HepG2 (cell line): ENCODE results near the gene NDUFAF3. TPM values are rescaled to one million over a fixed set of nuclear protein-coding genes. Genes with fewer than 3 reads are reported as not detected.

Experiments
- ARNTL ChIP-seq: sonication (generic); formaldehyde crosslinking; IDR thresholded peaks from 2 replicates; pipeline ENCODE4 v1.4.0; 2020; ENCODE audit warnings: mild to moderate bottlenecking, missing genetic modification reagents
- CBX1 ChIP-seq: IDR thresholded peaks from one replicate; pipeline ENCODE4 v1.6.1; 2016; ENCODE audit warnings: antibody characterized with exemption, low read depth
- GLI4 ChIP-seq: sonication (generic); formaldehyde crosslinking; IDR thresholded peaks from 2 replicates; pipeline ENCODE4 v1.5.1; 2020; ENCODE audit warnings: missing genetic modification reagents, mild to moderate bottlenecking, moderate library complexity, borderline replicate concordance
- MEIS1 ChIP-seq: sonication (generic); formaldehyde crosslinking; IDR thresholded peaks from 2 replicates; pipeline ENCODE4 v1.9.0; 2021; ENCODE audit warnings: mild to moderate bottlenecking, missing genetic modification reagents, moderate library complexity, borderline replicate concordance
- NFRKB ChIP-seq: fragments of 450-650 bp; IDR thresholded peaks from 2 replicates; pipeline ENCODE4 v1.6.1; 2017
- SAFB2 ChIP-seq: sonication (generic); formaldehyde crosslinking; IDR thresholded peaks from 2 replicates; pipeline ENCODE4 v1.5.1; 2020; ENCODE audit warnings: missing genetic modification reagents, low read depth, mild to moderate bottlenecking, borderline replicate concordance
- TSC22D2 ChIP-seq: sonication (generic); formaldehyde crosslinking; IDR thresholded peaks from 2 replicates; pipeline ENCODE4 v1.5.1; 2020; ENCODE audit warnings: missing genetic modification reagents, mild to moderate bottlenecking, borderline replicate concordance
- ZNF143 ChIP-seq: sonication (generic); formaldehyde crosslinking; IDR thresholded peaks from 2 replicates; pipeline ENCODE4 v1.4.0; 2020; ENCODE audit warnings: missing genetic modification reagents
- ZNF224 ChIP-seq: sonication (generic); formaldehyde crosslinking; IDR thresholded peaks from 2 replicates; pipeline ENCODE4 v1.5.0; 2020; ENCODE audit warnings: mild to moderate bottlenecking, missing genetic modification reagents
- ZNF230 ChIP-seq: sonication (generic); formaldehyde crosslinking; IDR thresholded peaks from 2 replicates; pipeline ENCODE4 v1.4.0; 2020; ENCODE audit warnings: mild to moderate bottlenecking, missing genetic modification reagents
- ZNF564 ChIP-seq: sonication (generic); formaldehyde crosslinking; IDR thresholded peaks from 2 replicates; pipeline ENCODE4 v1.8.1; 2023; ENCODE audit warnings: mild to moderate bottlenecking, missing genetic modification reagents
- ZNF607 ChIP-seq: sonication (generic); formaldehyde crosslinking; IDR thresholded peaks from 2 replicates; pipeline ENCODE4 v1.5.1; 2020; ENCODE audit warnings: missing genetic modification reagents, mild to moderate bottlenecking, borderline replicate concordance
- ZNF644 ChIP-seq: IDR thresholded peaks from 2 replicates; pipeline ENCODE4 v1.6.1; 2016; ENCODE audit warnings: low read depth
- ZNF713 ChIP-seq: sonication (generic); formaldehyde crosslinking; IDR thresholded peaks from 2 replicates; pipeline ENCODE4 v1.4.0; 2020; ENCODE audit warnings: mild to moderate bottlenecking, missing genetic modification reagents
- polyA plus RNA-seq, 8 experiments: library from polyadenylated mRNA; depleted of rRNA in 3 of 8; stranded (reverse) in 7 of 8; unstranded in 1 of 8; fragments of >200 nt; fragmentation: Illumina TruSeq in 4 of 8; extraction: Trizol in 4 of 8; gene quantifications; 2 replicates each; pipeline versions ENCODE4 v1.2.1 to v1.2.3, GENCODE V29; 2011 to 2016; ENCODE audit warnings: low read depth in 4 of 8, missing spikeins in 1 of 8, mixed read lengths in 1 of 8; ENCODE audit not compliant: insufficient read depth in 1 of 8
- total RNA-seq, 5 experiments: library from RNA; depleted of rRNA; stranded (reverse); fragments of >200 nt; fragmentation: Illumina TruSeq; extraction: Trizol; gene quantifications; 2 replicates each; pipeline ENCODE4 v1.2.3, GENCODE V29; 2016; ENCODE audit warnings: low read depth in 1 of 5
- TF ChIP-seq, protein P1 (sequence below), 2 experiments: fragments of 450-650 bp in 1 of 2; sonication (generic) in 1 of 2; formaldehyde crosslinking in 1 of 2; IDR thresholded peaks; 2 replicates each; pipeline versions ENCODE4 v1.6.1 to v1.8.0; 2016 to 2022; ENCODE audit warnings: antibody characterized with exemption in 1 of 2, mild to moderate bottlenecking in 1 of 2, missing genetic modification reagents in 1 of 2
- TF ChIP-seq, protein P2 (sequence below): sonication (generic); formaldehyde crosslinking; IDR thresholded peaks from 2 replicates; pipeline ENCODE4 v1.4.0; 2020; ENCODE audit warnings: mild to moderate bottlenecking, missing genetic modification reagents, borderline replicate concordance

Gene NDUFAF3
- total and polyA plus RNA-seq, 2 of the 13 experiments (the other 11 are each of a cell fraction or from before 2014, with no cell fraction given), result 39.0 to 50.0 TPM

DNA sequence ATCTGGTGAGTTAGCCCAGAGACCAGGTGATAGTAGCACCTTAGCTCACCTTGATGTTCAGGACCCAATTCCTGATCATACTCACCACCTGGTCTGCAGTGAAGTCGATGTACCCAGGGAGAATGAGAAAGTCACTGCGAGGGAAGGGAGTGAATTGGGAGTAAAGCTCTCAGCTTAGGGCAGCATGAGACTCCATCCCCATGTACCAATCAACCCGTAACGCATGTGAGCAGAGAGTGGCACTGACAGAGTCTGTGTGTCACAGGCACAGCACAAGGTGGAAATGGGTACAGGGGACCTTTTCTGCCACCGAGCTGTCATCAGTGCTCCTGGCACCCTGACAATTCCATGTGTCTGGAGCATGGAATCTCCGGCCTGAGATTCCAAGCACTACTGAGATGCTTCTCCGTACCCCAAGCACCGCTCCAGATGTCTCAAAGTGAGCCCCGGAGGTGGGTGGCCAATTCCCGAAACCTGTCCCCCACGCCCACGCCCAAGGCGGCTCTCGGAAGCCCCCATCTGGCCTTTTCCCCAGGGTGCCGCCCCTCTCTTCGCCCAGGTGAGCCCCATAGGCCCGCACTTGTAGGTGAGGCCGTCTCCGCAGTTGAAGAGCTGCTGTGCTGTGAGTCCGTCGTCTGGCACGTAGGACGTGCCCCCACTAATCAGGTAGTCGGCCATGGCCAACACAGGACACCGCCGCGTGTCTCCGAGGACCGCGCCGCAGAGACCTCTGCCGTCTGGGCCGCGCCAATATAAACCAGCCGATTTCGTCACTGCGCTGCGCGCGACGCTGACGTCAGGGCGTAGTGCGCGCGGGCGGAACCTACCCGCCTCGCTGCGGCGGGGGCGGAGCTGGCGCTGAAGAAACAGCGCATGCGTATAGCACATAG lies 7.0 kb downstream of the NDUFAF3 start, which contains the start of gene IMPDH2 (continued):
- peak; percentile 64; the same call in 1 of the 2 replicates for TF ChIP-seq GLI4 (CRISPR knock-in tag)
- peak; percentile 48; the same call in 1 of the 2 replicates for TF ChIP-seq ARNTL (CRISPR knock-in tag)
- no peak for TF ChIP-seq ZNF644 (CRISPR knock-in tag)
- TF ChIP-seq, protein P1, sequence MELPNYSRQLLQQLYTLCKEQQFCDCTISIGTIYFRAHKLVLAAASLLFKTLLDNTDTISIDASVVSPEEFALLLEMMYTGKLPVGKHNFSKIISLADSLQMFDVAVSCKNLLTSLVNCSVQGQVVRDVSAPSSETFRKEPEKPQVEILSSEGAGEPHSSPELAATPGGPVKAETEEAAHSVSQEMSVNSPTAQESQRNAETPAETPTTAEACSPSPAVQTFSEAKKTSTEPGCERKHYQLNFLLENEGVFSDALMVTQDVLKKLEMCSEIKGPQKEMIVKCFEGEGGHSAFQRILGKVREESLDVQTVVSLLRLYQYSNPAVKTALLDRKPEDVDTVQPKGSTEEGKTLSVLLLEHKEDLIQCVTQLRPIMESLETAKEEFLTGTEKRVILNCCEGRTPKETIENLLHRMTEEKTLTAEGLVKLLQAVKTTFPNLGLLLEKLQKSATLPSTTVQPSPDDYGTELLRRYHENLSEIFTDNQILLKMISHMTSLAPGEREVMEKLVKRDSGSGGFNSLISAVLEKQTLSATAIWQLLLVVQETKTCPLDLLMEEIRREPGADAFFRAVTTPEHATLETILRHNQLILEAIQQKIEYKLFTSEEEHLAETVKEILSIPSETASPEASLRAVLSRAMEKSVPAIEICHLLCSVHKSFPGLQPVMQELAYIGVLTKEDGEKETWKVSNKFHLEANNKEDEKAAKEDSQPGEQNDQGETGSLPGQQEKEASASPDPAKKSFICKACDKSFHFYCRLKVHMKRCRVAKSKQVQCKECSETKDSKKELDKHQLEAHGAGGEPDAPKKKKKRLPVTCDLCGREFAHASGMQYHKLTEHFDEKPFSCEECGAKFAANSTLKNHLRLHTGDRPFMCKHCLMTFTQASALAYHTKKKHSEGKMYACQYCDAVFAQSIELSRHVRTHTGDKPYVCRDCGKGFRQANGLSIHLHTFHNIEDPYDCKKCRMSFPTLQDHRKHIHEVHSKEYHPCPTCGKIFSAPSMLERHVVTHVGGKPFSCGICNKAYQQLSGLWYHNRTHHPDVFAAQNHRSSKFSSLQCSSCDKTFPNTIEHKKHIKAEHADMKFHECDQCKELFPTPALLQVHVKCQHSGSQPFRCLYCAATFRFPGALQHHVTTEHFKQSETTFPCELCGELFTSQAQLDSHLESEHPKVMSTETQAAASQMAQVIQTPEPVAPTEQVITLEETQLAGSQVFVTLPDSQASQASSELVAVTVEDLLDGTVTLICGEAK (IDR thresholded peaks at IDR 0.05), result no peak
- TF ChIP-seq, protein P1 (CRISPR knock-in tag; IDR thresholded peaks at IDR 0.05), result peak; percentile 93
- peak; percentile 99 for TF ChIP-seq SAFB2 (CRISPR knock-in tag)
- TF ChIP-seq ZNF224, result peak; percentile 98
- peak; percentile 98; the same call in 1 of the 2 replicates for TF ChIP-seq TSC22D2
- TF ChIP-seq ZNF713 (CRISPR knock-in tag), result no peak
- TF ChIP-seq ZNF143 (CRISPR knock-in tag), result no peak
- TF ChIP-seq ZNF607 (CRISPR knock-in tag), result no peak
- peak; percentile 61; the same call in 1 of the 2 replicates for TF ChIP-seq ZNF564 (CRISPR knock-in tag)
- peak; percentile 81 for TF ChIP-seq CBX1
- TF ChIP-seq NFRKB, result no peak
- peak; percentile 90; the same call in 1 of the 2 replicates for TF ChIP-seq MEIS1 (CRISPR knock-in tag)
- TF ChIP-seq, protein P2, sequence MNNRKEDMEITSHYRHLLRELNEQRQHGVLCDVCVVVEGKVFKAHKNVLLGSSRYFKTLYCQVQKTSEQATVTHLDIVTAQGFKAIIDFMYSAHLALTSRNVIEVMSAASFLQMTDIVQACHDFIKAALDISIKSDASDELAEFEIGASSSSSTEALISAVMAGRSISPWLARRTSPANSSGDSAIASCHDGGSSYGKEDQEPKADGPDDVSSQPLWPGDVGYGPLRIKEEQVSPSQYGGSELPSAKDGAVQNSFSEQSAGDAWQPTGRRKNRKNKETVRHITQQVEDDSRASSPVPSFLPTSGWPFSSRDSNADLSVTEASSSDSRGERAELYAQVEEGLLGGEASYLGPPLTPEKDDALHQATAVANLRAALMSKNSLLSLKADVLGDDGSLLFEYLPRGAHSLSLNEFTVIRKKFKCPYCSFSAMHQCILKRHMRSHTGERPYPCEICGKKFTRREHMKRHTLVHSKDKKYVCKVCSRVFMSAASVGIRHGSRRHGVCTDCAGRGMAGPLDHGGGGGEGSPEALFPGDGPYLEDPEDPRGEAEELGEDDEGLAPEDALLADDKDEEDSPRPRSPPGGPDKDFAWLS, result no peak
- peak; percentile 84 for TF ChIP-seq ZNF230 (CRISPR knock-in tag)
